Activated T-cell treated with anti-CD3 and anti-CD28 coated beads for 48 hours (primary cell): Measurements from ENCODE around the gene TSC1.
"Not testable (repeated sequence)": the region's sequence is repeated elsewhere in the genome, so short reads cannot be mapped to it uniquely, and the experiment has no call there.

ENCODE experiments used
- DNase-seq: peaks from one replicate; pipeline ENCODE4 v3.0.0-alpha.2; 2020; ENCODE audit warnings: low read depth

The TSC1 gene

GRCh38 chr9:132944294-132945185 is at the start of gene TSC1:
TSC1 (minus strand) TSS chr9:132944616; CDS start chr9:132928872, 15,744 bp downstream.
- DNase-seq, result peak; percentile 98

GRCh38 chr9:132993511-132993939 is 49.1 kb upstream of the TSC1 start:
- DNase-seq, result no peak

- DNase-seq, result no peak
Observed at GRCh38 chr9:132991351-132992300, 47.2 kb upstream of the TSC1 start.

GRCh38 chr9:132990781-132991180 is 46.4 kb upstream of the TSC1 start:
- no peak for DNase-seq

GRCh38 chr9:132989998-132990557 is 45.7 kb upstream of the TSC1 start:
- DNase-seq, result not testable (repeated sequence)

- no peak for DNase-seq
Observed at GRCh38 chr9:132989414-132989996, 45.1 kb upstream of the TSC1 start.

GRCh38 chr9:132989014-132989310 is 44.5 kb upstream of the TSC1 start:
- no peak for DNase-seq

GRCh38 chr9:132988244-132989013 is 44.0 kb upstream of the TSC1 start:
- DNase-seq, result no peak

GRCh38 chr9:132986640-132987620 is 42.5 kb upstream of the TSC1 start:
- no peak for DNase-seq

GRCh38 chr9:132986114-132986513 is 41.7 kb upstream of the TSC1 start:
- no peak for DNase-seq

- no peak for DNase-seq
Observed at GRCh38 chr9:132985489-132985888, 41.1 kb upstream of the TSC1 start.

GRCh38 chr9:132985071-132985350 is 40.6 kb upstream of the TSC1 start:
- no peak for DNase-seq

GRCh38 chr9:132984202-132985070 is 40.0 kb upstream of the TSC1 start:
- DNase-seq, result no peak

GRCh38 chr9:132983491-132984201 is 39.2 kb upstream of the TSC1 start:
- DNase-seq, result no peak

- DNase-seq, result no peak
Observed at GRCh38 chr9:132982458-132982857, 38.0 kb upstream of the TSC1 start.

GRCh38 chr9:132980157-132980556 is 35.7 kb upstream of the TSC1 start:
- no peak for DNase-seq

- DNase-seq, result no peak
Observed at GRCh38 chr9:132978451-132979131, 34.2 kb upstream of the TSC1 start, which contains the start of gene GFI1B. GFI1B (plus strand) TSS chr9:132978694; CDS start chr9:132986679, 7,985 bp downstream.

- DNase-seq, result no peak
Observed at GRCh38 chr9:132978112-132978450, 33.7 kb upstream of the TSC1 start.
